Hindlimb muscle (tissue), 1 donor: ENCODE data around the gene ATR. TPM values are rescaled to one million over a fixed set of nuclear protein-coding genes. Genes with fewer than 3 reads are reported as not detected.
"Not testable (repeated sequence)": the region's sequence is repeated elsewhere in the genome, so short reads cannot be mapped to it uniquely, and the experiment has no call there.

Source experiments
- DNase-seq: peaks from one replicate; pipeline ENCODE4 v3.0.0-alpha.2; 2013
- polyA plus RNA-seq: library from polyadenylated mRNA; unstranded; fragments of 120-200 nt; gene quantifications from one replicate; pipeline ENCODE4 v1.2.1, GENCODE V29; 2013; ENCODE audit not compliant: insufficient read length

ATR gene
- polyA plus RNA-seq: 12.2 TPM

- DNase-seq: peak; percentile 98
These were observed at the start of gene ATR for GRCh38 chr3:142578329-142579223. Gene ATR (minus strand): TSS chr3:142578733. CDS start chr3:142578704, 29 bp downstream.

DNA sequence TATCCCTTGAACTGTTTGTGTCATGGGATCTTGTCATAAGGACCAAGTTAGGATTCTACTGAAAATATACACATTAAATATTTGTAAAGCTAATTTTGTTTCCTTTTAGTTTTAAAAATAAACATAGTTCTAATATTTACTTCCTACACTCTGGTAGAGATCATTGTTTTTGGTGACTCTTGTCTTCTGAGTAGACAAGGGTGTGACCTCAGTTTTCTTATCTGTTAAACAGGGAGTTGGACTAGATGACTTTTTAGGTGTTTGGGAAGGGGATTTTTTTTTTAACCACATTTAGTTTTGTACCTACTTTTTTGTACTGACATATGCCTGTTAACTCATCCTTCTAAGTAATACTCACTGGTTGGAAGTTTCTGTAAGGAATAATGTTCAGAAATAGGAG lies 48.4 kb upstream of the ATR start:
- DNase-seq: no peak

- no peak for DNase-seq
These were observed 46.6 kb upstream of the ATR start for GRCh38 chr3:142625153-142625440.

- DNase-seq: no peak
These were observed 46.0 kb upstream of the ATR start for GRCh38 chr3:142624341-142625152.

GRCh38 chr3:142623194-142623593 lies 44.7 kb upstream of the ATR start:
- DNase-seq: no peak

- DNase-seq: no peak
These were observed 43.9 kb upstream of the ATR start for GRCh38 chr3:142622405-142622804.

GRCh38 chr3:142618917-142619461 lies 40.5 kb upstream of the ATR start:
- DNase-seq: no peak

DNA sequence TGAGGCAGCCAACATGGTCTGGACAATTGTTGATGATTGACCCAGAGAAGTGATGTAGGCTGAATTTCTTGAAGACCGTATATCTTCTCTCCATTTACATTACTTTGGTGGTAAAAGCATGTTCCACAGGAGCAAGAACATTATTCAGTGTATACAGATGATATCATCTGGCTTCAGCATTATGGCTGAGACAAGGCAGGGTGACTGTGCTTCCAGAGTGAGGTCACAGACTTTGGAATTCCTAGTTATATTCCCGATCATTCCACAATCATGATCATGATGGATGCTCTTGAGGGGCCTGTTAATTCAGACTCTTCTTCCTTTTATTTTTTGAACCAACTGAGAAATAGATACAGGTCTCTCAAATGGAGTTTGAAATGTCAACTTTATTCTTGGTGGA lies 36.6 kb upstream of the ATR start:
- DNase-seq: no peak

DNA sequence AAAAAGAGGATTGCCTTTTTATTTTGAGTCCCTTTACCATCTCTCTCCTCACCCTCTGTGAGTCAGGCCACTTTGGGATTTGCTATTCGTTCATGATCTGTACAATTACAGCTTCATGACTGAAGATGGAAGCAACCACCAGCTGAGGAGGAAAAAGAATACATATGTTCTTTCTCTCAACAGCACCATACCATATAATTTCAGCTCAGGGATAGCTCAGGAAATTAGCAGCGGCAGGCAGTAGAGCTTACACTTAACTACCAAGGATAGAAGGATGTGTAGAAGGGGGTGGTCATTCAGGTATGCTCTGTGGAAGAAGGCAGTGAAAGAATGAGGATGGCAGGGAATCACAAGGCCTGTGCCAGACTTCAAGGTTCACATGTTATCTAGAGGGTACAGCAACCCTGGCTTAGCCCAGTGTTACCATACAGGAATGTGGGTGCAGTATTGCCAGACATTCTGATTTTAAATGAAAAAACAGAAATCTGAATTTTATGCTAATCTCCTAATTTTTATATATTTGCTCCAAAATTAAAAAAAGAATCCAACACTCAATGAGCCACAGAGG lies 35.6 kb upstream of the ATR start:
- DNase-seq: no peak

DNA sequence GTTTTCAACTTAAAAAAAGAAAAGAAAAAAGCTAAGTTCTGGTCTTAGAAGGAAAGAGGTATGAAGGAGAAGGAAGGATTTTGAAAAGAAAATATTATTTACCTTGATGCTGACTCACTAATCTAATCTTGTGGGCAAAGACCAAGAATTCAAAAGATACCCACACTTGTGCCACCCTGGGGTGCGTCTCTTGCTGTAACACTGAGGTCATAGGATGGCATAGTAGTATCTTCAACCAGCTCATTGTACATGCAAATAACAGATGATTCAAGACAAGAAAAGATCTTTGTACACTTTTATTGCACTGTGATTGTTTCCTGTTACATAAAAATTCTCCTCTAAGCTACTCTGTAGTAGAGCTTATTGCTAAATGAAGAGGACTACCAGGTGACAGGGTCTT lies 35.0 kb upstream of the ATR start:
- DNase-seq: no peak

DNA sequence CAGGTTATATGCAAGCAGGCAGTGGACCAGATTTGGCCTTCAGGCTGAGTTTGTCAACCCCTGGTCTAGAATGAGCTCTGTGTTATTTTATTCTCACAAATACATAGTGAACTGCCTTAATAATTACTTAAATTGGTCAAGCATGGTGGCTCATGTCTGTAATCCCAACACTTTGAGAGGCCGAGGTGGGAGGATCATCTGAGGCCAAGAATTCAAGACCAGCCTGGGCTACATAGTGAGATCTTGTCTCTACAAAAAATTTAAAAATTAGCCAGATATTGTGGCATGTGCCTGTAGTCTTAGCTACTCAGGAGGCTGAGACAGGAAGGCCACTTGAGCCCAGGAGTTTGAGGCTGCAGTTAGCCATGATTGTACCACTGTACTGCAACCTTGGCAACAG lies 32.7 kb upstream of the ATR start:
- no peak for DNase-seq

DNA sequence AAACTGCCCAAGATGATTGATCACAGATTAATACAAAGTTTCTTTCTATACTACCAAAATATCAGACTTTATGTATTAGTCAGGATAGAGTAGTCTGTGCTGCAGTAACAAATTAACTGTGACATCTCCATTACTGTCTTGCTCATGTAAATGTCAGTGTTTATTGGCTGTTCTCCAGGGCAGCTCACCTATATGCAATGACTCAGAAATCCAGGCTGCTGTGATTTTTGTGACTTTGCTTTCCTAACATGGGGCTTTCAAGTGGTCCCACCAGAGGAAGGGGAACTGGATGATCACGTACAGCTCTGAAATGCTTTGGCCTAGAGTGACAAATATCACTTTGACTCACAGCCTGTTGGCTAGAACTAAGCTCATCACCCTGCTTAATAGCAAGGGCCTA lies 30.6 kb upstream of the ATR start:
- no peak for DNase-seq

DNA sequence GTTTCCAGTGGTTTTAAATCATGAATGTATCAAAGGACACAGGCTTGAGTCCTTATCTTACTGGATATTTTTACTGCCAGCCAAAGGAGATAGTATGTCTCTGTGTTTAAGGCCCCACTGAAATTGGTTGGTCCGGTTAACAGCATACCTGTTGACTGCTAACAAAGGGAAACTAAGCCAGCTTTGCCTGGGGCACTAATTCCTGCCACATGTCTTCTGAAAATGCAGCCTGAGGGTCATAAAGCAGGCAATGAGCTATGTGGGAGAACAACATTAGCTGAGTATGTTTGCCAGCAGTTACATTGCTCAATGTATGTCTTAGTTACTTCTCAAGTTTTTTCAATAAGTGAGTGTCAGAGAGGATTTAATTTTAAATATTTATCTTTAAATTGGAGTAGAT lies 30.1 kb upstream of the ATR start:
- no peak for DNase-seq

DNA sequence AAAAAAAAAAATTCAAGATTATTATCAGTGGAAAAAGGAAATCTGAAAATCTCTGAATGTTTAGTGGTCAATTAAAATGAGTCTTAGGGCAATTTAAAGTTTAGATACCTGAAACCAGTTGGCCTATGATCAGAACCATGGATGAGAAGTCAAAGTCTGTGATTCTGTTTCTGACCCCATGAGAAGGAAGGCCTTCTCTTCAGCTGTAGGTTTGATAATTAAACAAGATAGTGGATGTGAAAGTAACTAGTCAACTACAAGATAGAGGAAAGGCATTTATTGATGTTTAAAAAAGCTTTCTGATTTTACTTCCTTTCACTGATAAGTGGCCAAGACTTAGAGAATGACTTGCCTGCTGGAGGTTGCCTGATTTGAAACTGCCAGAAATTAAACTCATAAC lies 26.4 kb upstream of the ATR start:
- DNase-seq: no peak

DNA sequence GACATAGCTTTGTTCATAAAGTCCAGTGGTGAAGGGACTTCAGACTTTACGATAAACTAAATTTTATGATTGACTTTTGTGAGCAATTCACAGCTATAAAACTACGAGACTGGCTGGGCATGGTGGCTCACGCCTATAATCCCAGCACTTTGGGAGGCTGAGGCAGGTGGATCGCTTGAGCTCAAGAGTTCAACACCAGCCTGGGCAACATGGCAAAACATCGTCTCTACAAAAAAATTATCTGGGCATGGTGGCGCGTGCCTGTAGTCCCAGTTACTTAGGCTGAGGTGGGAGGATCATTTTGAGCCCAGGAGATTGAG lies 24.8 kb upstream of the ATR start:
- not testable (repeated sequence) for DNase-seq

DNA sequence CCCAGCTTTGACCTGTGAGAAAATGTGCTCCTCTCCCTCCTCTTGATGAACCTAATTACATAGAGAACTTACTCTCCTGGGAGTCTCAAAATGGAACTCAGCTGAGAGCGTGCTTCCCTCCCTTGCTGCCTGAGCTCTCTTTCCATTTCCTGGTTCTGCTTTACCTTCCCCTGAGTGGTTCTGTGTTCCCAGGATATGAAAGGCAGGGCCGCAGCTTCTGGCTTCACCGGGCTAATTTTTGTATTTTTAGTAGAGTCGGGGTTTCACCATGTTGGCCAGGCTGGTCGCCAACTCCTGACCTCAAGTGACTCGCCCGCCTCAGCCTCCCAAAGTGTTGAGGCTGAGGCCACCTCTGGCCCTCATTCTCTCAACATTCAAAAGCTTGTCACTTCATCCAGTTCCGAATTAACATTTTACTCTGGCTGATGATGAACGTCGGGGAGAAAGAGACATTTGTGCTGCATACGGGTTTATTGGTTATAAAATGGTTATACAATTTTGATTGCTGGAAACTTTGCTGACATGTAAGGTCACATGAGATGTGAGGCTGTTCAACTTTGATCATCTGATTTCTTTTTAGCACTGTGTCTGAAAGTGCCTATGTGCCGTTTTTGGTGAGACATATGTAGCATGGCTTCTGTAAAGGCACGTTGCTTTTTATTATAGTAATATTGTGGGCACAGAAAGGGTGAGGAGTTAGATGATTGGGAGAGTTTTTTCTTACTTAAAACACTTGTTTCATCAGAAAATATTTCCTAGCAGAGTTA lies 24.3 kb upstream of the ATR start:
- DNase-seq: no peak

DNA sequence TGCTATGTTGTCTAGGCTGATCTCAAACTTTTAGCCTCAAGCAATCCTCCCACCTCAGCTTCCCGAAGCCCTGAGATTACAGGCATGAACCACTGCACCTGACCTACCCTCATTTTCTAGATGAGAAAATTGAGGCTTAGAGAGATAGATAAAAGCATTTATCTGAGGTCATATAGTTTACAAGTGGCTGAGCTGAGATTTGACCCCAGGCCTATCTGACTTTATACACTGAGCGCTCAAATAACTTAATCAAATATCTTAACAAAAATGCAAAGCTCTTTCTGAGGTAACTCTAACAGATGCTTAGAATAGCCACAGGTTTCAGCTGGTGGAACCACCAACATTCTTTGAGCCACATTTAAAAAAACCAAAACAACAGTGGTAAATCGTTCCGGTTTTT lies 23.2 kb upstream of the ATR start:
- DNase-seq: no peak

- DNase-seq: no peak
These were observed 19.4 kb upstream of the ATR start for GRCh38 chr3:142597906-142598305.

GRCh38 chr3:142596726-142597088 lies 18.2 kb upstream of the ATR start:
- DNase-seq: no peak

GRCh38 chr3:142595951-142596725 lies 17.6 kb upstream of the ATR start, which contains the start of gene PLS1:
Gene PLS1 (plus strand): TSS chr3:142596393. CDS start chr3:142664238, 67,845 bp downstream.
- DNase-seq: peak; percentile 68

- DNase-seq: no peak
These were observed 17.0 kb upstream of the ATR start for GRCh38 chr3:142595581-142595950.

GRCh38 chr3:142595141-142595540 lies 16.6 kb upstream of the ATR start:
- no peak for DNase-seq
